Measurements from ENCODE around the gene NPTX1. TPM values are rescaled to one million over a fixed set of nuclear protein-coding genes. Genes with fewer than 3 reads are reported as not detected.

NPTX1 gene
- polyA plus RNA-seq, 1 donor from 2014 or later, result 0.56 TPM

- Histone ChIP-seq H3K9ac (ENCODE audit: low read length) (no peak overlapping the region), H4K20me1 (ENCODE audit: insufficient read depth) (no peaks in the 10 kb centered on the region), H3F3A (ENCODE audit: insufficient read depth, low read length, poor library complexity, severe bottlenecking) (no peaks in the 10 kb centered on the region), H3K9me3 (ENCODE audit: low read length) (no peaks in the 10 kb centered on the region), H2AFZ (ENCODE audit: low read depth, low read length) (no peak overlapping the region), H3K9me2 (ENCODE audit: insufficient read depth, low read length) (no peaks in the 10 kb centered on the region), H3K36me3 (ENCODE audit: insufficient read depth, low read length) (no peaks in the 10 kb centered on the region), H3K27me3 (ENCODE audit: insufficient read depth, low read depth, low read length) (no peaks in the 10 kb centered on the region), H3K4me2 (ENCODE audit: low read length) (no peak overlapping the region), H3K27ac (ENCODE audit: low read length) (no peak overlapping the region), H3K4me3 (ENCODE audit: low read length) (no peak overlapping the region), H3K79me2 (replicated peaks; ENCODE audit: insufficient read depth, low read length) (no peaks in the 10 kb centered on the region)
- TF ChIP-seq CTCF (IDR thresholded peaks at IDR 0.05; ENCODE audit: poor library complexity, severe bottlenecking) (no peak), EZH2 (IDR thresholded peaks at IDR 0.05; ENCODE audit: borderline replicate concordance, insufficient read depth, low read length, poor library complexity, severe bottlenecking) (no peak), SMC3 (conservative IDR thresholded peaks at IDR 0.05; ENCODE audit: poor library complexity) (no peak), MXI1 (conservative IDR thresholded peaks at IDR 0.05; ENCODE audit: poor library complexity, severe bottlenecking) (no peak), POLR2AphosphoS5 (IDR thresholded peaks at IDR 0.05) (no peak), REST (IDR thresholded peaks at IDR 0.05; ENCODE audit: borderline replicate concordance) (no peak), TAF1 (IDR thresholded peaks at IDR 0.05; ENCODE audit: low read depth) (no peak), RAD21 (conservative IDR thresholded peaks at IDR 0.05) (no peak), EP300 (conservative IDR thresholded peaks at IDR 0.05; ENCODE audit: poor library complexity, severe bottlenecking) (no peak)
These were observed 25.2 kb downstream of the NPTX1 start for GRCh38 chr17:80451104-80451775.

DNA sequence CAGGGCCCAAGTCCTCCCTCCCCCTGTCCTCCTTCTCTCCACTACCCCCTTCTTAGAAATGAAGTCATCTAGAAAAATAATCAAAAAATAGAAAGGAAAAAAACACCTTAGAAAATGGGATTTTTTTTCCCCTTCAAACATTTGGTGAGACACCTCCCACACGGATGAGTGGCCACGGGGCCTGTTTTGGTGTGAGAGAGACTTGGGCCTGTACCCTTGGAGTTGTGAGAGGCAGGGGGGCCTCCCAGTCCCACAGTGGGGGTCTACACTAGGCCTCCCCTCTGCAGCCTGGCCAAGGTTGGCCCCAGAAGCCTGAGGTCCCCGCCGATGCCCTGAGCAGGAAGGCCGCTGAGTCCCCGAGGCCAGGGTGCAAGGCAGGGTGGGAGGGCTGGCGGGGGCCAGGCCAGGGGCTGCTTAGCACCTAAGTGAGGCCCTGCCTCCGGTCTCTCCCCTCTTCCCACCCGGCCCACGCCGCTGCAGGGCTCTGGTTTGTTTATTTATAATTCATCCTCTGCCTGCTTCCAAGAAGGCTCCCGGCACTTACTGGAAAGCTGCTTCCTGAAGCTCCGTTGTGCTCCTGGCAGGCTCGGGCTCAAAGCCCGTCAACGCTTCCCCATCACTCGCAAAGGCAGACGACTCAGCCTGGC is 26.4 kb downstream of the NPTX1 start:
- H3K9ac ChIP-seq (ENCODE audit: low read length), result no peak overlapping the region
- no peaks in the 10 kb centered on the region for H4K20me1 ChIP-seq (ENCODE audit: insufficient read depth)
- no peaks in the 10 kb centered on the region for H3K36me3 ChIP-seq (ENCODE audit: insufficient read depth, low read length)
- H3K4me2 ChIP-seq (ENCODE audit: low read length), result no peak overlapping the region
- no peaks in the 10 kb centered on the region for H3K79me2 ChIP-seq (replicated peaks; ENCODE audit: insufficient read depth, low read length)
- H2AFZ ChIP-seq (ENCODE audit: low read depth, low read length), result no peak overlapping the region
- no peaks in the 10 kb centered on the region for H3K9me2 ChIP-seq (ENCODE audit: insufficient read depth, low read length)
- H3K4me3 ChIP-seq (ENCODE audit: low read length), result no peak overlapping the region
- H3K27me3 ChIP-seq (ENCODE audit: insufficient read depth, low read depth, low read length), result no peaks in the 10 kb centered on the region
- H3K27ac ChIP-seq (ENCODE audit: low read length), result no peak overlapping the region
- no peak for TF ChIP-seq MXI1 (conservative IDR thresholded peaks at IDR 0.05; ENCODE audit: poor library complexity, severe bottlenecking)
- TF ChIP-seq SMC3 (conservative IDR thresholded peaks at IDR 0.05; ENCODE audit: poor library complexity), result no peak
- TF ChIP-seq CTCF (IDR thresholded peaks at IDR 0.05; ENCODE audit: poor library complexity, severe bottlenecking), result no peak
- TF ChIP-seq EP300 (conservative IDR thresholded peaks at IDR 0.05; ENCODE audit: poor library complexity, severe bottlenecking), result no peak
- no peak for TF ChIP-seq RAD21 (conservative IDR thresholded peaks at IDR 0.05)
- TF ChIP-seq EZH2 (IDR thresholded peaks at IDR 0.05; ENCODE audit: borderline replicate concordance, insufficient read depth, low read length, poor library complexity, severe bottlenecking), result no peak
- TF ChIP-seq TAF1 (IDR thresholded peaks at IDR 0.05; ENCODE audit: low read depth), result no peak
- TF ChIP-seq POLR2AphosphoS5 (IDR thresholded peaks at IDR 0.05), result no peak
- TF ChIP-seq REST (IDR thresholded peaks at IDR 0.05; ENCODE audit: borderline replicate concordance), result no peak
- no peaks in the 10 kb centered on the region for H3F3A ChIP-seq (ENCODE audit: insufficient read depth, low read length, poor library complexity, severe bottlenecking)
- no peaks in the 10 kb centered on the region for H3K9me3 ChIP-seq (ENCODE audit: low read length)

Data from neural cell (in vitro differentiated cells).